Endothelial cell of umbilical vein (primary cell): Measurements from ENCODE around the gene SQSTM1. TPM values are rescaled to one million over a fixed set of nuclear protein-coding genes. Genes with fewer than 3 reads are reported as not detected.

Experiments
- BruUV-seq: library from RNA; stranded (reverse); fragments of 400-500 nt; replicated peaks from 2 replicates; lab custom pipeline; 2021; lab: Mats Ljungman, UMichigan
- CTCF ChIA-PET: fragments of 300-600, 350-600 bp; sonication (Branson Sonifier 250); formaldehyde crosslinking; loops from one replicate; lab custom pipeline; 2021; ENCODE audit warnings: antibody characterized with exemption, inconsistent platforms; lab: Charles Lee
- POLR2A ChIA-PET: fragments of 300-600, 350-600 bp; sonication (Branson Sonifier 250); formaldehyde crosslinking; loops from one replicate; lab custom pipeline; 2021; ENCODE audit warnings: antibody characterized with exemption, inconsistent platforms; lab: Charles Lee
- DNase-seq: peaks from one replicate; pipeline ENCODE4 v3.0.0-alpha.2; 2011; ENCODE audit warnings: low read depth, low spot score
- FAIRE-seq: peaks from 2 replicates; lab custom pipeline; 2011; peaks lifted over from hg19 to GRCh38; lab: Jason Lieb, UNC
- H2AFZ ChIP-seq: 2 replicates; pipeline ENCODE4 v1.6.0; 2012; ENCODE audit warnings: low read depth, low read length, control low read depth, inconsistent platforms
- H3K27ac ChIP-seq: 2 replicates; pipeline ENCODE4 v1.5.1; 2011; ENCODE audit warnings: low read depth, mild to moderate bottlenecking, control low read depth, low read length, moderate library complexity; ENCODE audit not compliant: insufficient read depth
- H3K27me3 ChIP-seq, 2 experiments: 2 replicates each; pipeline versions ENCODE4 v1.6.0 to v1.6.1; 2011; ENCODE audit warnings: low read length in 2 of 2, mixed read lengths in 1 of 2; ENCODE audit not compliant: control insufficient read depth in 2 of 2, insufficient read depth in 2 of 2
- H3K36me3 ChIP-seq, 2 experiments: 2 replicates in 1 of 2; 3 replicates in 1 of 2; pipeline ENCODE4 v1.5.1; 2011; ENCODE audit warnings: low read length in 2 of 2, mild to moderate bottlenecking in 1 of 2, moderate library complexity in 1 of 2; ENCODE audit not compliant: control insufficient read depth in 2 of 2, insufficient read depth in 2 of 2; ENCODE audit errors: extremely low read depth in 1 of 2
- H3K4me1 ChIP-seq: 3 replicates; pipeline ENCODE4 v1.5.1; 2011; ENCODE audit warnings: mild to moderate bottlenecking, low read length; ENCODE audit not compliant: control insufficient read depth, insufficient read depth; ENCODE audit errors: extremely low read depth
- H3K4me2 ChIP-seq: 2 replicates; pipeline ENCODE4 v1.6.1; 2011; ENCODE audit warnings: low read length, control low read depth, mixed read lengths; ENCODE audit not compliant: insufficient read depth
- H3K4me3 ChIP-seq, 3 experiments: fragments of 200-600 bp in 1 of 3; sonication (generic), shearing (Covaris generic) in 1 of 3; replicated peaks in 1 of 3; 2 replicates each; pipeline ENCODE4 v1.5.1; 2011 to 2016; ENCODE audit warnings: control low read depth in 3 of 3, low read length in 3 of 3, mild to moderate bottlenecking in 2 of 3, inconsistent platforms in 1 of 3, low read depth in 1 of 3, moderate library complexity in 1 of 3; ENCODE audit not compliant: insufficient read depth in 1 of 3
- H3K79me2 ChIP-seq: 2 replicates; pipeline ENCODE4 v1.6.0; 2012; ENCODE audit warnings: low read length, inconsistent platforms; ENCODE audit not compliant: control insufficient read depth, insufficient read depth
- H3K9ac ChIP-seq: replicated peaks from 2 replicates; pipeline ENCODE3; 2011; ENCODE audit warnings: low read length, control low read depth; ENCODE audit not compliant: insufficient read depth; ENCODE audit errors: extremely low read depth
- H3K9me1 ChIP-seq: replicated peaks from 3 replicates; pipeline ENCODE4 v1.6.0; 2011; ENCODE audit warnings: mild to moderate bottlenecking, low read length; ENCODE audit not compliant: control insufficient read depth, insufficient read depth; ENCODE audit errors: extremely low read depth
- H3K9me3 ChIP-seq: replicated peaks from 2 replicates; pipeline ENCODE4 v1.5.1; 2012; ENCODE audit warnings: low read length, inconsistent platforms; ENCODE audit not compliant: control insufficient read depth, insufficient read depth
- H4K20me1 ChIP-seq: replicated peaks from 2 replicates; pipeline ENCODE3; 2011; ENCODE audit warnings: mild to moderate bottlenecking, low read length; ENCODE audit not compliant: control insufficient read depth, insufficient read depth; ENCODE audit errors: extremely low read depth
- CTCF ChIP-seq, 2 donors: IDR thresholded peaks; 1 replicate in 1 of 2; 2 replicates in 1 of 2; pipeline ENCODE4 v1.5.1; 2011; ENCODE audit warnings: low read length in 2 of 2, mild to moderate bottlenecking in 2 of 2, moderate library complexity in 2 of 2, control low read depth in 1 of 2, inconsistent platforms in 1 of 2, low read depth in 1 of 2; ENCODE audit not compliant: insufficient read depth in 1 of 2; ENCODE audit errors: extremely low read depth in 1 of 2
- GATA2 ChIP-seq: IDR thresholded peaks from 2 replicates; pipeline ENCODE4 v1.7.0; 2011; ENCODE audit warnings: low read depth, mild to moderate bottlenecking, moderate library complexity, mixed read lengths, low read length; ENCODE audit not compliant: insufficient read length, insufficient read depth
- JUN ChIP-seq: IDR thresholded peaks from 2 replicates; pipeline ENCODE4 v1.6.1; 2011; ENCODE audit warnings: borderline replicate concordance, low read depth; ENCODE audit not compliant: insufficient read length, insufficient read depth
- MAX ChIP-seq: IDR thresholded peaks from 2 replicates; pipeline ENCODE4 v1.6.1; 2011; ENCODE audit not compliant: insufficient read depth, insufficient read length
- MYC ChIP-seq: IDR thresholded peaks from one replicate; pipeline ENCODE4 v1.6.1; 2011; ENCODE audit warnings: mild to moderate bottlenecking, low read depth, low read length
- POLR2A ChIP-seq: IDR thresholded peaks from 2 replicates; pipeline ENCODE4 v1.6.1; 2012; ENCODE audit warnings: low read depth, mild to moderate bottlenecking, control low read depth, low read length
- dilution Hi-C: fragments of 300-500 bp; cut with MboI; formaldehyde crosslinking; loops from one replicate; pipeline ENCODE4 v1.15.0; 2019; ENCODE audit warnings: low sequenced_read_pairs; ENCODE audit not compliant: extremely low pct_ligation_motif_present
- intact Hi-C: fragments of 100-400 bp; cut with micrococcal nuclease; formaldehyde crosslinking; loops from one replicate; pipeline ENCODE4 v1.10.0; 2022
- polyA plus RNA-seq, 4 experiments: library from polyadenylated mRNA; depleted of rRNA in 3 of 4; stranded (reverse) in 3 of 4; unstranded in 1 of 4; fragments of >200 nt; gene quantifications; 2 replicates each; pipeline versions ENCODE4 v1.2.1 to v1.2.3, GENCODE V29; 2011 to 2012; ENCODE audit warnings: missing spikeins in 1 of 4
- total RNA-seq: library from RNA; stranded (reverse); gene quantifications from 2 replicates; pipeline ENCODE4 v1.2.3, GENCODE V29; 2021

SQSTM1 gene
- total and polyA plus RNA-seq, 2 donors (not counting 3 experiments of a cell fraction or from before 2014, with no cell fraction given): 302 to 346 TPM

- no peaks in the 10 kb centered on the region for H3K9me1 ChIP-seq
- H3K27ac ChIP-seq: peak overlapping the region; percentile 43
- no peaks in the 10 kb centered on the region for H4K20me1 ChIP-seq
- POLR2A ChIA-PET: no interaction called here
- dilution Hi-C loops (no loop called here), intact Hi-C loops (loop anchor here (1.0 to 5.0 kb wide), 2 partner anchors 9 to 108 kb away; partner anchors contain the start of gene CANX)
- H3K27me3 ChIP-seq: no peaks in the 10 kb centered on the region
- H3K9ac ChIP-seq: peak overlapping the region; percentile 43
- TF ChIP-seq MAX: no peak
- peak overlapping the region; percentile 55 to 90 (median 82) for H3K4me3 ChIP-seq
- H2AFZ ChIP-seq: no peak overlapping the region
- CTCF ChIA-PET: interaction anchor here (0.6 to 1.7 kb wide), 3 partner anchors 9 to 33 kb away, joined by 3 to 4 read pairs (median 3); partner anchors contain the start of gene LTC4S
- peaks cover 33% of the 10 kb centered on the region for H3K79me2 ChIP-seq
- FAIRE-seq (peak; percentile 4), DNase-seq (no peak)
- TSS peak; percentile 15 for BruUV-seq
- no peaks in the 10 kb centered on the region for H3K9me3 ChIP-seq
- H3K36me3 ChIP-seq: peaks cover 0 to 16% of the 10 kb centered on the region in 2 experiments
- peak overlapping the region; percentile 71 for H3K4me2 ChIP-seq
- peaks cover 23% of the 10 kb centered on the region for H3K4me1 ChIP-seq
Observed at GRCh38 chr5:179805070-179805528, 15.6 kb upstream of the SQSTM1 start.

GRCh38 chr5:179805529-179806249 is 15.0 kb upstream of the SQSTM1 start:
- dilution Hi-C loops: no loop called here
- H2AFZ ChIP-seq: no peak overlapping the region
- H3K4me3 ChIP-seq: peak overlapping the region; percentile 55 to 90 (median 82)
- no peaks in the 10 kb centered on the region for H3K9me3 ChIP-seq
- DNase-seq: peak; percentile 46
- no peak for TF ChIP-seq MAX
- no peak for TF ChIP-seq CTCF (IDR thresholded peaks at IDR 0.05; ENCODE audit: extremely low read depth in 1 of 2, insufficient read depth in 1 of 2, low read depth in 1 of 2, low read length in 2 of 2)
- no peak for TF ChIP-seq GATA2
- no peak for TF ChIP-seq JUN
- TF ChIP-seq MYC: no peak
- no peak for TF ChIP-seq POLR2A
- H3K79me2 ChIP-seq: peaks cover 33% of the 10 kb centered on the region
- intact Hi-C loops: loop anchor here (1.0 to 5.0 kb wide), 2 partner anchors 9 to 108 kb away; partner anchors contain the start of gene CANX
- H4K20me1 ChIP-seq: no peaks in the 10 kb centered on the region
- POLR2A ChIA-PET: interaction anchor here (0.6 to 1.1 kb wide), 2 partner anchors 10 to 15 kb away, joined by 6 to 10 read pairs; partner anchors contain the start of gene SQSTM1
- no peaks in the 10 kb centered on the region for H3K27me3 ChIP-seq
- no peak for FAIRE-seq
- H3K27ac ChIP-seq: peak overlapping the region; percentile 67
- peaks cover 0 to 12% of the 10 kb centered on the region in 2 experiments for H3K36me3 ChIP-seq
- peak overlapping the region; percentile 66 for H3K9ac ChIP-seq
- peak overlapping the region; percentile 71 for H3K4me2 ChIP-seq
- BruUV-seq: no TSS peak
- H3K4me1 ChIP-seq: peaks cover 23% of the 10 kb centered on the region
- H3K9me1 ChIP-seq: no peaks in the 10 kb centered on the region
- CTCF ChIA-PET: interaction anchor here (0.6 to 1.7 kb wide), 3 partner anchors 10 to 32 kb away, joined by 3 to 4 read pairs (median 3); partner anchors contain the start of gene LTC4S
